Measurements from ENCODE around the gene CIB1. TPM values are rescaled to one million over a fixed set of nuclear protein-coding genes. Genes with fewer than 3 reads are reported as not detected.

Gene CIB1
- polyA plus RNA-seq, 1 of the 3 experiments (the other 2 are of a cell fraction): 87.9 TPM

- no peaks in the 10 kb centered on the region for H3K27me3 ChIP-seq (ENCODE audit: insufficient read depth)
- CTCF ChIA-PET: interaction anchor here (0.8 kb wide), 1 partner anchor 9 kb away, joined by 5 read pairs; no protein-coding TSS in a partner anchor
- peaks cover 43% of the 10 kb centered on the region; the same call in 1 of the 2 replicates for H3K79me2 ChIP-seq (ENCODE audit: insufficient read depth)
These were observed 24.1 kb downstream of the CIB1 start for GRCh38 chr15:90209591-90209990.

More at GRCh38 chr15:90209591-90209990, 24.1 kb downstream of the CIB1 start:
- Histone ChIP-seq H4K20me1 (ENCODE audit: insufficient read depth) (no peaks in the 10 kb centered on the region), H3K9ac (no peak overlapping the region), H3F3A (replicated peaks; ENCODE audit: insufficient read depth) (no peaks in the 10 kb centered on the region), H3K9me3 (no peaks in the 10 kb centered on the region), H2AFZ (ENCODE audit: low read depth) (no peak overlapping the region), H3K27ac (ENCODE audit: low read depth in 2 of 2, low read length in 1 of 2) (no peak overlapping the region; a peak in 1 of 4 replicates), H3K9me2 (no peaks in the 10 kb centered on the region), H3K36me3 (replicated peaks in 1 of 2; ENCODE audit: control insufficient read depth in 1 of 2, insufficient read depth in 2 of 2, low read length in 1 of 2) (peaks cover 4 to 11% of the 10 kb centered on the region in 2 experiments), H3K4me3 (ENCODE audit: low read depth in 2 of 2, low read length in 1 of 2) (no peak overlapping the region), H3K4me1 (ENCODE audit: control insufficient read depth in 1 of 2, insufficient read depth in 2 of 2, low read depth in 1 of 2, low read length in 1 of 2) (peaks cover 9 to 54% of the 10 kb centered on the region in 2 experiments; a peak in 3 of 4 replicates), H3K4me2 (no peak overlapping the region)
- no peak for DNase-seq
- TF ChIP-seq, protein P1, sequence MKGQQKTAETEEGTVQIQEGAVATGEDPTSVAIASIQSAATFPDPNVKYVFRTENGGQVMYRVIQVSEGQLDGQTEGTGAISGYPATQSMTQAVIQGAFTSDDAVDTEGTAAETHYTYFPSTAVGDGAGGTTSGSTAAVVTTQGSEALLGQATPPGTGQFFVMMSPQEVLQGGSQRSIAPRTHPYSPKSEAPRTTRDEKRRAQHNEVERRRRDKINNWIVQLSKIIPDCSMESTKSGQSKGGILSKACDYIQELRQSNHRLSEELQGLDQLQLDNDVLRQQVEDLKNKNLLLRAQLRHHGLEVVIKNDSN (IDR thresholded peaks at IDR 0.05; ENCODE audit: borderline replicate concordance, low read depth): no peak
- TF ChIP-seq FOSL2 (IDR thresholded peaks at IDR 0.05; ENCODE audit: borderline replicate concordance, low read depth): no peak
- TF ChIP-seq EP300 (IDR thresholded peaks at IDR 0.05; ENCODE audit: borderline replicate concordance in 1 of 2, low read depth in 1 of 2, low read length in 1 of 2): no peak
- TF ChIP-seq PBX3 (IDR thresholded peaks at IDR 0.05): no peak
- no peak for TF ChIP-seq SMC3 (IDR thresholded peaks at IDR 0.05; ENCODE audit: low read depth, low read length)
- no peak for TF ChIP-seq TEAD4 (IDR thresholded peaks at IDR 0.05; ENCODE audit: borderline replicate concordance, insufficient read depth)
- TF ChIP-seq CHD2 (IDR thresholded peaks at IDR 0.05; ENCODE audit: low read length, partially characterized antibody): no peak
- no peak for TF ChIP-seq RXRA (IDR thresholded peaks at IDR 0.05; ENCODE audit: borderline replicate concordance, low read depth)
- no peak for TF ChIP-seq TCF12 (IDR thresholded peaks at IDR 0.05)
- TF ChIP-seq, protein P2, sequence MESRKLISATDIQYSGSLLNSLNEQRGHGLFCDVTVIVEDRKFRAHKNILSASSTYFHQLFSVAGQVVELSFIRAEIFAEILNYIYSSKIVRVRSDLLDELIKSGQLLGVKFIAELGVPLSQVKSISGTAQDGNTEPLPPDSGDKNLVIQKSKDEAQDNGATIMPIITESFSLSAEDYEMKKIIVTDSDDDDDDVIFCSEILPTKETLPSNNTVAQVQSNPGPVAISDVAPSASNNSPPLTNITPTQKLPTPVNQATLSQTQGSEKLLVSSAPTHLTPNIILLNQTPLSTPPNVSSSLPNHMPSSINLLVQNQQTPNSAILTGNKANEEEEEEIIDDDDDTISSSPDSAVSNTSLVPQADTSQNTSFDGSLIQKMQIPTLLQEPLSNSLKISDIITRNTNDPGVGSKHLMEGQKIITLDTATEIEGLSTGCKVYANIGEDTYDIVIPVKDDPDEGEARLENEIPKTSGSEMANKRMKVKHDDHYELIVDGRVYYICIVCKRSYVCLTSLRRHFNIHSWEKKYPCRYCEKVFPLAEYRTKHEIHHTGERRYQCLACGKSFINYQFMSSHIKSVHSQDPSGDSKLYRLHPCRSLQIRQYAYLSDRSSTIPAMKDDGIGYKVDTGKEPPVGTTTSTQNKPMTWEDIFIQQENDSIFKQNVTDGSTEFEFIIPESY (IDR thresholded peaks at IDR 0.05; ENCODE audit: borderline replicate concordance, low read depth): no peak
- TF ChIP-seq NRF1 (IDR thresholded peaks at IDR 0.05; ENCODE audit: low read depth, low read length): no peak
- no peak for TF ChIP-seq GABPA (IDR thresholded peaks at IDR 0.05; ENCODE audit: low read depth)
- no peak for TF ChIP-seq POLR2AphosphoS5 (IDR thresholded peaks at IDR 0.05; ENCODE audit: low read depth, low read length)
- no peak for TF ChIP-seq MXI1 (IDR thresholded peaks at IDR 0.05; ENCODE audit: low read depth, low read length)
- no peak for TF ChIP-seq MAX (IDR thresholded peaks at IDR 0.05; ENCODE audit: low read depth)
- no peak for TF ChIP-seq EZH2phosphoT487 (IDR thresholded peaks at IDR 0.05; ENCODE audit: borderline replicate concordance, low read depth)
- TF ChIP-seq FOXJ3 (CRISPR knock-in tag; IDR thresholded peaks at IDR 0.05): no peak
- no peak for TF ChIP-seq SIN3A (IDR thresholded peaks at IDR 0.05; ENCODE audit: borderline replicate concordance, low read depth, low read length)
- no peak for TF ChIP-seq USF2 (IDR thresholded peaks at IDR 0.05; ENCODE audit: borderline replicate concordance, low read depth, low read length)
- TF ChIP-seq, protein P3, sequence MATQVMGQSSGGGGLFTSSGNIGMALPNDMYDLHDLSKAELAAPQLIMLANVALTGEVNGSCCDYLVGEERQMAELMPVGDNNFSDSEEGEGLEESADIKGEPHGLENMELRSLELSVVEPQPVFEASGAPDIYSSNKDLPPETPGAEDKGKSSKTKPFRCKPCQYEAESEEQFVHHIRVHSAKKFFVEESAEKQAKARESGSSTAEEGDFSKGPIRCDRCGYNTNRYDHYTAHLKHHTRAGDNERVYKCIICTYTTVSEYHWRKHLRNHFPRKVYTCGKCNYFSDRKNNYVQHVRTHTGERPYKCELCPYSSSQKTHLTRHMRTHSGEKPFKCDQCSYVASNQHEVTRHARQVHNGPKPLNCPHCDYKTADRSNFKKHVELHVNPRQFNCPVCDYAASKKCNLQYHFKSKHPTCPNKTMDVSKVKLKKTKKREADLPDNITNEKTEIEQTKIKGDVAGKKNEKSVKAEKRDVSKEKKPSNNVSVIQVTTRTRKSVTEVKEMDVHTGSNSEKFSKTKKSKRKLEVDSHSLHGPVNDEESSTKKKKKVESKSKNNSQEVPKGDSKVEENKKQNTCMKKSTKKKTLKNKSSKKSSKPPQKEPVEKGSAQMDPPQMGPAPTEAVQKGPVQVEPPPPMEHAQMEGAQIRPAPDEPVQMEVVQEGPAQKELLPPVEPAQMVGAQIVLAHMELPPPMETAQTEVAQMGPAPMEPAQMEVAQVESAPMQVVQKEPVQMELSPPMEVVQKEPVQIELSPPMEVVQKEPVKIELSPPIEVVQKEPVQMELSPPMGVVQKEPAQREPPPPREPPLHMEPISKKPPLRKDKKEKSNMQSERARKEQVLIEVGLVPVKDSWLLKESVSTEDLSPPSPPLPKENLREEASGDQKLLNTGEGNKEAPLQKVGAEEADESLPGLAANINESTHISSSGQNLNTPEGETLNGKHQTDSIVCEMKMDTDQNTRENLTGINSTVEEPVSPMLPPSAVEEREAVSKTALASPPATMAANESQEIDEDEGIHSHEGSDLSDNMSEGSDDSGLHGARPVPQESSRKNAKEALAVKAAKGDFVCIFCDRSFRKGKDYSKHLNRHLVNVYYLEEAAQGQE (IDR thresholded peaks at IDR 0.05; ENCODE audit: low read depth, low read length): no peak
- POLR2A ChIA-PET: no interaction called here
- 84% methylated on average over 9 of the region's 9 CpGs for WGBS (ENCODE audit: low lambda C conversion rate)

All from SK-N-SH (cell line).